Progenitor cell of endocrine pancreas (in vitro differentiated cells): Measurements from ENCODE around the gene TMEM205. TPM values are rescaled to one million over a fixed set of nuclear protein-coding genes. Genes with fewer than 3 reads are reported as not detected.

Experiments used
- DNase-seq: peaks from one replicate; pipeline ENCODE4 v3.0.0; 2021; ENCODE audit warnings: low spot score; ENCODE audit not compliant: unreplicated experiment
- H3K27ac Mint-ChIP-seq: 2 replicates; pipeline ENCODE4 v1.8.0; 2021; ENCODE audit warnings: mild to moderate bottlenecking, moderate library complexity, mixed read lengths
- H3K27me3 Mint-ChIP-seq: 2 replicates; pipeline ENCODE4 v1.8.0; 2021; ENCODE audit warnings: mixed read lengths
- H3K36me3 Mint-ChIP-seq: 2 replicates; pipeline ENCODE4 v1.8.0; 2022; ENCODE audit warnings: mixed read lengths; ENCODE audit not compliant: insufficient read depth
- H3K4me1 Mint-ChIP-seq: 2 replicates; pipeline ENCODE4 v1.8.0; 2021; ENCODE audit warnings: low read depth, mixed read lengths
- H3K4me3 Mint-ChIP-seq: 2 replicates; pipeline ENCODE4 v1.8.0; 2021; ENCODE audit warnings: low read depth, mild to moderate bottlenecking, moderate library complexity, mixed read lengths
- H3K9me3 Mint-ChIP-seq: 2 replicates; pipeline ENCODE4 v1.8.0; 2021; ENCODE audit warnings: low read depth, mixed read lengths
- CTCF ChIP-seq: fragments of 200-600 bp; sonication (generic); IDR thresholded peaks from one replicate; pipeline ENCODE4 v1.5.0; 2021; ENCODE audit warnings: antibody characterized with exemption, mild to moderate bottlenecking; ENCODE audit not compliant: unreplicated experiment
- total RNA-seq: library from RNA; stranded (reverse); gene quantifications from 2 replicates; pipeline ENCODE4 v1.2.1, GENCODE V29; 2021

TMEM205 gene
- total RNA-seq, 1 donor from 2014 or later = 51.1 TPM

DNA sequence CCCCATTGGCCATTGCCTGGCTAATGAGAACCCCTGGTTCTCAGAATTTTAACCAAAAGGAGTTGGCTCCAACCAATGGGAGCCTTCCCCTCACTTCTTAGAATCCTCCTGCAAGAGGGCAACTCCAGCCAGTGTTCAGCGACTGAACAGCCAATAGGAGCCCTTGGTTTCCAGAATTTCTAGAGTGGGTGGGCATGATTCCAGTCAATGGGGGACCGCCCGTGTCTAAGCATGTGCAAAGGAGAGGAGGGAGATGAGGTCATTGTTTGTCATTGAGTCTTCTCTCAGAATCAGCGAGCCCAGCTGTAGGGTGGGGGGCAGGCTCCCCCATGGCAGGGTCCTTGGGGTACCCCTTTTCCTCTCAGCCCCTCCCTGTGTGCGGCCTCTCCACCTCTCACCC lies 18.9 kb upstream of the TMEM205 start:
- Mint-ChIP-seq H3K27ac (no peak overlapping the region), H3K27me3 (peaks cover 21% of the 10 kb centered on the region)

DNA sequence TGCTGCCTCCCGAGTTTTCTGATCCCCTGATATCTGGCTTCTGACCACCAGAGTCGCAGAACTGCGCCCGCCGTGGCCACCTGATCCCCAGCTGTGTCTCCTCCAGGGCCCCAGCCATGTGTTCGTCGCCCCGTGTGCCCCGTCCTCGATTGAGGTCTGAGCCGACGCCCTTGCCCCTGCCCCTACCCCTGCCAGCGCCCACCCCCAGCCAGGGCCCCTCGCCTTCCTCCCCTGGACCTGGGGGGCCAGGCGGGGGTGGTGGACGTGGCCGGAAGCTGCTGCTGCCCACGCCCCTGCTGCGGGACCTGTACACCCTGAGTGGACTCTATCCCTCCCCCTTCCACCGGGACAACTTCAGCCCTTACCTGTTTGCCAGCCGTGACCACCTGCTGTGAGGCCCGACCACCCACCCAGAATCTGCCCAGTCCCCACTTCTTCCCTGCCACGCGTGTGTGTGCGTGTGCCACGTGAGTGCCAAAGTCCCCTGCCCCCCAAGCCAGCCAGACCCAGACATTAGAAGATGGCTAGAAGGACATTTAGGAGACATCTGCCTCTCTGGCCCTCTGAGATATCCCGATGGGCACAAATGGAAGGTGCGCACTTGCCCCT lies 18.3 kb upstream of the TMEM205 start:
- Mint-ChIP-seq H3K27ac (no peak overlapping the region), H3K9me3 (no peaks in the 10 kb centered on the region), H3K36me3 (peaks cover 2% of the 10 kb centered on the region), H3K27me3 (peaks cover 25% of the 10 kb centered on the region), H3K4me3 (no peak overlapping the region), H3K4me1 (peaks cover 1% of the 10 kb centered on the region)
- TF ChIP-seq CTCF = no peak
- DNase-seq = no peak

More for the DNA sequence above, 18.9 kb upstream of the TMEM205 start:
- no peak for DNase-seq
- H3K4me1 Mint-ChIP-seq = peaks cover 1% of the 10 kb centered on the region
- no peak for TF ChIP-seq CTCF
- no peak overlapping the region for H3K4me3 Mint-ChIP-seq
- no peaks in the 10 kb centered on the region for H3K9me3 Mint-ChIP-seq
- peaks cover 2% of the 10 kb centered on the region for H3K36me3 Mint-ChIP-seq

GRCh38 chr19:11363881-11364280 lies 17.8 kb upstream of the TMEM205 start:
- H3K4me3 Mint-ChIP-seq = no peak overlapping the region
- no peak for DNase-seq
- peaks cover 30% of the 10 kb centered on the region for H3K27me3 Mint-ChIP-seq
- H3K27ac Mint-ChIP-seq = no peak overlapping the region
- peaks cover 2% of the 10 kb centered on the region for H3K36me3 Mint-ChIP-seq
- no peaks in the 10 kb centered on the region for H3K9me3 Mint-ChIP-seq
- TF ChIP-seq CTCF = no peak
- peaks cover 1% of the 10 kb centered on the region for H3K4me1 Mint-ChIP-seq

- peaks cover 43% of the 10 kb centered on the region for H3K27me3 Mint-ChIP-seq
- H3K4me3 Mint-ChIP-seq = no peak overlapping the region
- H3K9me3 Mint-ChIP-seq = no peaks in the 10 kb centered on the region
- no peaks in the 10 kb centered on the region for H3K36me3 Mint-ChIP-seq
- TF ChIP-seq CTCF = no peak
- DNase-seq = no peak
- no peak overlapping the region for H3K27ac Mint-ChIP-seq
- peaks cover 1% of the 10 kb centered on the region for H3K4me1 Mint-ChIP-seq
Observed at GRCh38 chr19:11361771-11362731, 16.0 kb upstream of the TMEM205 start.

- H3K36me3 Mint-ChIP-seq = no peaks in the 10 kb centered on the region
- DNase-seq = peak; percentile 79
- peak overlapping the region; percentile 46 for H3K4me3 Mint-ChIP-seq
- H3K27ac Mint-ChIP-seq = no peak overlapping the region
- peaks cover 3% of the 10 kb centered on the region for H3K4me1 Mint-ChIP-seq
- TF ChIP-seq CTCF = peak; percentile 25
- H3K27me3 Mint-ChIP-seq = peaks cover 52% of the 10 kb centered on the region
- no peaks in the 10 kb centered on the region for H3K9me3 Mint-ChIP-seq
Observed at GRCh38 chr19:11361037-11361770, 15.1 kb upstream of the TMEM205 start.
